Sigmoid colon (tissue), 4 donors: Measurements from ENCODE around the gene ZNF829.
A peak's percentile ranks its signal among the peaks of the same experiment; 100 is the strongest.

ENCODE experiments used
- CTCF ChIP-seq, 4 experiments: fragments of 450-650 bp in 3 of 4; fragments of 200-600 bp in 1 of 4; IDR thresholded peaks; one replicate each; pipeline ENCODE4 v1.5.1; 2016 to 2019; ENCODE audit warnings: antibody characterized with exemption in 4 of 4, mild to moderate bottlenecking in 3 of 4, moderate library complexity in 2 of 4
- EP300 ChIP-seq, 4 donors: sonication (generic); formaldehyde crosslinking; IDR thresholded peaks; one replicate each; pipeline ENCODE4 v1.6.1; 2017; ENCODE audit warnings: antibody characterized with exemption in 4 of 4
- POLR2A ChIP-seq, 2 donors: fragments of 450-650 bp; IDR thresholded peaks; one replicate each; pipeline ENCODE4 v1.6.1; 2016; ENCODE audit warnings: antibody characterized with exemption in 2 of 2, mild to moderate bottlenecking in 2 of 2, moderate library complexity in 2 of 2
- POLR2AphosphoS5 ChIP-seq, 4 donors: sonication (generic); formaldehyde crosslinking; IDR thresholded peaks; one replicate each; pipeline ENCODE4 v1.6.1; 2017; ENCODE audit warnings: antibody characterized with exemption in 4 of 4

DNA sequence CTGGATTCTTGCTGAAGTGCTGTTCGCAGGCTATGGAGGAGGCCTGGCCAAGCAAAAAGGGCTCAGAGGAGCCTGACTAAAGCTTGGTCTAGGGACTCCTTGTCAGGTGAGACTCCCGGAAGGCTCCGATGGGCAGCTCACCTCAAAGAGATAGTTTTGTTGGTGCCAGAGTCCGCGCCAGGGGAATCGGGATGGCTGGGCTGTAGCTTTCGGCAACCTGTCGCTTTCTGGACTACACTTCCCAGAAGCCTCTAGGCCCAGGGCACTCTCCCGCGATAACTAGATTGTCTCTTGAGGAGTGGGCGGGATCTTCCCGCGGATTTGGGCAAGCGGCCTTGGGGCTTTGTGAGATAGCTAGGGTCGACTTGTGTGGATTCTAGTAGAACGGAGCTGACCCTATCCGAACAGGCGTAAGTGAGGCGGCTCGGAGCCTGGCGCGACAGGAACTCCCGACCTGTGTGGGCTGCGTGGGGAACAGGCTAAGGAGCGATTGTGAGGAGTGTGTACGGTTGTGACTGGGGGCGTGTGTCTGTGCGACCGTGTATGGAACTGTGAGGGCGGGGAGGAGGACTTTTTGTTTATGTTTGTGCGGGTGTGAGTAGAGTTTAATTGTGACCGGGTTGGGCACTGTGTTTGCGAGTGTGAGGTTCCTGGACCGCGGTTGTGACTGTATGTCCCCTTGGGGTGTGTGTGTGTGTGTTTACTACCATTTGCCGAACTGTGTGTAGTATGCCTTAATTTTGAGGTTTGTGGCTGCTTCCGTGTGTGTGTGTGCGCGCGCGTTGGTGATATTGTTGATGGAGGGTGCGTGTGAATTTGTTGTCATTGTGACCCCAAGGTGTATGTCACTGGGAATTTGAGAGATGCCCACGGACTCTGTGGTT lies 65.3 kb downstream of the ZNF829 start, which contains the start of gene ZNF345:
- TF ChIP-seq CTCF (IDR thresholded peaks at IDR 0.05), result no peak
- peak; percentile 21 to 72 (median 64) for TF ChIP-seq POLR2AphosphoS5 (IDR thresholded peaks at IDR 0.05)
- TF ChIP-seq POLR2A (IDR thresholded peaks at IDR 0.05), result peak in 1 of 2 donors; percentile 37
- TF ChIP-seq EP300 (IDR thresholded peaks at IDR 0.05), result no peak
